H1 (cell line): Measurements from ENCODE around the gene DPEP1. TPM values are rescaled to one million over a fixed set of nuclear protein-coding genes. Genes with fewer than 3 reads are reported as not detected.

Source experiments
- ASH2L ChIP-seq: fragments of 200-600, 300-600 bp; sonication (generic); IDR thresholded peaks from one replicate; pipeline ENCODE4 v1.7.1; 2017; ENCODE audit warnings: low read length
- CHD1 ChIP-seq: IDR thresholded peaks from 2 replicates; pipeline ENCODE4 v1.6.1; 2012; ENCODE audit warnings: low read depth, low read length, improper control_type of control experiment
- JUN ChIP-seq: IDR thresholded peaks from 2 replicates; pipeline ENCODE4 v1.6.1; 2011; ENCODE audit warnings: low read depth, mild to moderate bottlenecking, improper control_type of control experiment, low read length
- POLR2A ChIP-seq, 2 experiments: IDR thresholded peaks; 1 replicate in 1 of 2; 2 replicates in 1 of 2; pipeline ENCODE4 v1.6.1; 2011; ENCODE audit warnings: low read depth in 2 of 2, low read length in 2 of 2, mild to moderate bottlenecking in 2 of 2; ENCODE audit errors: control extremely low read depth in 1 of 2
- RXRA ChIP-seq: IDR thresholded peaks from 2 replicates; pipeline ENCODE4 v1.6.1; 2011; ENCODE audit warnings: low read depth, mild to moderate bottlenecking, low read length, moderate library complexity; ENCODE audit not compliant: insufficient read depth
- SIN3A ChIP-seq, 2 experiments: IDR thresholded peaks in 1 of 2; conservative IDR thresholded peaks in 1 of 2; 2 replicates each; pipeline ENCODE4 v1.6.1; 2011 to 2012; ENCODE audit warnings: low read length in 2 of 2, improper control_type of control experiment in 1 of 2, low read depth in 1 of 2, mild to moderate bottlenecking in 1 of 2
- SP2 ChIP-seq: IDR thresholded peaks from 2 replicates; pipeline ENCODE4 v1.6.1; 2012; ENCODE audit warnings: mild to moderate bottlenecking, low read length, inconsistent platforms
- polyA plus RNA-seq, 7 experiments: library from polyadenylated mRNA; depleted of rRNA in 3 of 7; stranded (reverse) in 5 of 7; unstranded in 2 of 7; fragments of >200 nt in 5 of 7; fragments of 200-250 nt in 2 of 7; gene quantifications; 1 replicate in 5 of 7; 2 replicates in 1 of 7; 4 replicates in 1 of 7; pipeline versions ENCODE4 v1.2.1 to v1.2.3, GENCODE V29; 2011 to 2013; ENCODE audit warnings: missing spikeins in 2 of 7, mixed read lengths in 2 of 7
- total RNA-seq: library from RNA; stranded (reverse); fragmentation: NEBNext Ultra II Directional; extraction: Animal tissue kit (Norgen Biotek cat#: 25700); gene quantifications from 2 replicates; pipeline ENCODE4 v1.2.1, GENCODE V29; 2021
- TF ChIP-seq, protein P1 (sequence below): IDR thresholded peaks from 2 replicates; pipeline ENCODE4 v1.6.1; 2012; ENCODE audit warnings: low read length, inconsistent platforms
- TF ChIP-seq, protein P2 (sequence below): fragments of 300-600 bp; sonication (generic); IDR thresholded peaks from 2 replicates; pipeline ENCODE4 v1.7.1; 2012; ENCODE audit warnings: low read length, moderate library complexity, mild to moderate bottlenecking, inconsistent platforms; ENCODE audit not compliant: insufficient replicate concordance

The DPEP1 gene
- total and polyA plus RNA-seq, 2 of the 8 experiments (the other 6 are each of a cell fraction or from before 2014, with no cell fraction given) = 2.8 to 3.1 TPM

DNA sequence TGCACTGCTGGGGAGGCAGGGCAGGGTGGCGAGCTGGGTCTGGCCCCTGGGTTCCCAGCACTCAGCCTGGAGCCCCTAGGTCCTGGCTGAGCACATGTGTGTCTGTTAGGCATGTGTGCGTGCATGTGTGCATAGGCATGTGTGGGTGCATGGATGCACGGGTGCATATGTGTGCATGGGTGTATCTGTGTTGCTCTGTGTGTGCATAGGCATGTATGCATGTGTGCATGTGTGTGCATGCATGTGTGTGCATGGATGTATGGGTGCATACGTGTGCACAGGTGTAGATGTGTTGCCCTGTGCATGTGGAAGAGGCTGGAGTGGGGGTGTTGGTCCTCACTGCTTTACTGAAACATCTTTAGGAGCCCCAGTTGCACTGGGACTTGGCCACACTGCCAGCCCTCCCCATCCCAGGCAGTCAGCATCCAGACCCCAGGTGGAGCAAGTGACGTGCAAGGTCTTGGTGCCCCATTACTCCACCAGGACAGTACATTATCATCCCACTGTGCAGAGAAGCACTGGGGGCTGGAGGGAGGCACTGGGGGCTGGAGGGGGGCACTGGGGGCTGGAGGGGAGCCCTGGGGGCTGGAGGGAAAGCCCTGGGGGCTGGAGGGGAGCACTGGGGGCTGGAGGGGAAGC lies 10.4 kb upstream of the DPEP1 start (continued):
- TF ChIP-seq, protein P1, sequence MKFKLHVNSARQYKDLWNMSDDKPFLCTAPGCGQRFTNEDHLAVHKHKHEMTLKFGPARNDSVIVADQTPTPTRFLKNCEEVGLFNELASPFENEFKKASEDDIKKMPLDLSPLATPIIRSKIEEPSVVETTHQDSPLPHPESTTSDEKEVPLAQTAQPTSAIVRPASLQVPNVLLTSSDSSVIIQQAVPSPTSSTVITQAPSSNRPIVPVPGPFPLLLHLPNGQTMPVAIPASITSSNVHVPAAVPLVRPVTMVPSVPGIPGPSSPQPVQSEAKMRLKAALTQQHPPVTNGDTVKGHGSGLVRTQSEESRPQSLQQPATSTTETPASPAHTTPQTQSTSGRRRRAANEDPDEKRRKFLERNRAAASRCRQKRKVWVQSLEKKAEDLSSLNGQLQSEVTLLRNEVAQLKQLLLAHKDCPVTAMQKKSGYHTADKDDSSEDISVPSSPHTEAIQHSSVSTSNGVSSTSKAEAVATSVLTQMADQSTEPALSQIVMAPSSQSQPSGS = no peak
- no peak for TF ChIP-seq CHD1
- no peak for TF ChIP-seq SIN3A (conservative IDR thresholded peaks at IDR 0.05 in 1 of 2, IDR thresholded peaks at IDR 0.05 in 1 of 2; ENCODE audit: low read depth in 1 of 2, low read length in 2 of 2)
- no peak for TF ChIP-seq POLR2A (IDR thresholded peaks at IDR 0.05; ENCODE audit: control extremely low read depth in 1 of 2, low read depth in 2 of 2, low read length in 2 of 2)
- TF ChIP-seq, protein P2, sequence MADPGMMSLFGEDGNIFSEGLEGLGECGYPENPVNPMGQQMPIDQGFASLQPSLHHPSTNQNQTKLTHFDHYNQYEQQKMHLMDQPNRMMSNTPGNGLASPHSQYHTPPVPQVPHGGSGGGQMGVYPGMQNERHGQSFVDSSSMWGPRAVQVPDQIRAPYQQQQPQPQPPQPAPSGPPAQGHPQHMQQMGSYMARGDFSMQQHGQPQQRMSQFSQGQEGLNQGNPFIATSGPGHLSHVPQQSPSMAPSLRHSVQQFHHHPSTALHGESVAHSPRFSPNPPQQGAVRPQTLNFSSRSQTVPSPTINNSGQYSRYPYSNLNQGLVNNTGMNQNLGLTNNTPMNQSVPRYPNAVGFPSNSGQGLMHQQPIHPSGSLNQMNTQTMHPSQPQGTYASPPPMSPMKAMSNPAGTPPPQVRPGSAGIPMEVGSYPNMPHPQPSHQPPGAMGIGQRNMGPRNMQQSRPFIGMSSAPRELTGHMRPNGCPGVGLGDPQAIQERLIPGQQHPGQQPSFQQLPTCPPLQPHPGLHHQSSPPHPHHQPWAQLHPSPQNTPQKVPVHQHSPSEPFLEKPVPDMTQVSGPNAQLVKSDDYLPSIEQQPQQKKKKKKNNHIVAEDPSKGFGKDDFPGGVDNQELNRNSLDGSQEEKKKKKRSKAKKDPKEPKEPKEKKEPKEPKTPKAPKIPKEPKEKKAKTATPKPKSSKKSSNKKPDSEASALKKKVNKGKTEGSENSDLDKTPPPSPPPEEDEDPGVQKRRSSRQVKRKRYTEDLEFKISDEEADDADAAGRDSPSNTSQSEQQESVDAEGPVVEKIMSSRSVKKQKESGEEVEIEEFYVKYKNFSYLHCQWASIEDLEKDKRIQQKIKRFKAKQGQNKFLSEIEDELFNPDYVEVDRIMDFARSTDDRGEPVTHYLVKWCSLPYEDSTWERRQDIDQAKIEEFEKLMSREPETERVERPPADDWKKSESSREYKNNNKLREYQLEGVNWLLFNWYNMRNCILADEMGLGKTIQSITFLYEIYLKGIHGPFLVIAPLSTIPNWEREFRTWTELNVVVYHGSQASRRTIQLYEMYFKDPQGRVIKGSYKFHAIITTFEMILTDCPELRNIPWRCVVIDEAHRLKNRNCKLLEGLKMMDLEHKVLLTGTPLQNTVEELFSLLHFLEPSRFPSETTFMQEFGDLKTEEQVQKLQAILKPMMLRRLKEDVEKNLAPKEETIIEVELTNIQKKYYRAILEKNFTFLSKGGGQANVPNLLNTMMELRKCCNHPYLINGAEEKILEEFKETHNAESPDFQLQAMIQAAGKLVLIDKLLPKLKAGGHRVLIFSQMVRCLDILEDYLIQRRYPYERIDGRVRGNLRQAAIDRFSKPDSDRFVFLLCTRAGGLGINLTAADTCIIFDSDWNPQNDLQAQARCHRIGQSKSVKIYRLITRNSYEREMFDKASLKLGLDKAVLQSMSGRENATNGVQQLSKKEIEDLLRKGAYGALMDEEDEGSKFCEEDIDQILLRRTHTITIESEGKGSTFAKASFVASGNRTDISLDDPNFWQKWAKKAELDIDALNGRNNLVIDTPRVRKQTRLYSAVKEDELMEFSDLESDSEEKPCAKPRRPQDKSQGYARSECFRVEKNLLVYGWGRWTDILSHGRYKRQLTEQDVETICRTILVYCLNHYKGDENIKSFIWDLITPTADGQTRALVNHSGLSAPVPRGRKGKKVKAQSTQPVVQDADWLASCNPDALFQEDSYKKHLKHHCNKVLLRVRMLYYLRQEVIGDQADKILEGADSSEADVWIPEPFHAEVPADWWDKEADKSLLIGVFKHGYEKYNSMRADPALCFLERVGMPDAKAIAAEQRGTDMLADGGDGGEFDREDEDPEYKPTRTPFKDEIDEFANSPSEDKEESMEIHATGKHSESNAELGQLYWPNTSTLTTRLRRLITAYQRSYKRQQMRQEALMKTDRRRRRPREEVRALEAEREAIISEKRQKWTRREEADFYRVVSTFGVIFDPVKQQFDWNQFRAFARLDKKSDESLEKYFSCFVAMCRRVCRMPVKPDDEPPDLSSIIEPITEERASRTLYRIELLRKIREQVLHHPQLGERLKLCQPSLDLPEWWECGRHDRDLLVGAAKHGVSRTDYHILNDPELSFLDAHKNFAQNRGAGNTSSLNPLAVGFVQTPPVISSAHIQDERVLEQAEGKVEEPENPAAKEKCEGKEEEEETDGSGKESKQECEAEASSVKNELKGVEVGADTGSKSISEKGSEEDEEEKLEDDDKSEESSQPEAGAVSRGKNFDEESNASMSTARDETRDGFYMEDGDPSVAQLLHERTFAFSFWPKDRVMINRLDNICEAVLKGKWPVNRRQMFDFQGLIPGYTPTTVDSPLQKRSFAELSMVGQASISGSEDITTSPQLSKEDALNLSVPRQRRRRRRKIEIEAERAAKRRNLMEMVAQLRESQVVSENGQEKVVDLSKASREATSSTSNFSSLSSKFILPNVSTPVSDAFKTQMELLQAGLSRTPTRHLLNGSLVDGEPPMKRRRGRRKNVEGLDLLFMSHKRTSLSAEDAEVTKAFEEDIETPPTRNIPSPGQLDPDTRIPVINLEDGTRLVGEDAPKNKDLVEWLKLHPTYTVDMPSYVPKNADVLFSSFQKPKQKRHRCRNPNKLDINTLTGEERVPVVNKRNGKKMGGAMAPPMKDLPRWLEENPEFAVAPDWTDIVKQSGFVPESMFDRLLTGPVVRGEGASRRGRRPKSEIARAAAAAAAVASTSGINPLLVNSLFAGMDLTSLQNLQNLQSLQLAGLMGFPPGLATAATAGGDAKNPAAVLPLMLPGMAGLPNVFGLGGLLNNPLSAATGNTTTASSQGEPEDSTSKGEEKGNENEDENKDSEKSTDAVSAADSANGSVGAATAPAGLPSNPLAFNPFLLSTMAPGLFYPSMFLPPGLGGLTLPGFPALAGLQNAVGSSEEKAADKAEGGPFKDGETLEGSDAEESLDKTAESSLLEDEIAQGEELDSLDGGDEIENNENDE = no peak
- no peak for TF ChIP-seq JUN
- no peak for TF ChIP-seq SP2
- no peak for TF ChIP-seq ASH2L
- TF ChIP-seq RXRA = no peak
- TF ChIP-seq, all 59 proteins: peak for 0
